Measurements from ENCODE around the gene SLC17A5. TPM values are rescaled to one million over a fixed set of nuclear protein-coding genes. Genes with fewer than 3 reads are reported as not detected.

Gene SLC17A5
- total and polyA plus RNA-seq, 9 of the 15 experiments (the other 6 are each of a cell fraction or from before 2014, with no cell fraction given): 1.3 to 7.2 (median 3.4) TPM

GRCh38 chr6:73636048-73636447 is 17.7 kb downstream of the SLC17A5 start:
- intact Hi-C loops (cut with micrococcal nuclease) (no loop called here), in situ Hi-C loops (cut with MboI) (no loop called here)
- Histone ChIP-seq H3K9me1 (ENCODE audit: control insufficient read depth, insufficient read depth, low read length) (no peaks in the 10 kb centered on the region), H3K4me2 (ENCODE audit: insufficient read depth, low read length) (no peak overlapping the region), H3K4me1 (replicated peaks in 1 of 2; ENCODE audit: control insufficient read depth in 2 of 2, insufficient read depth in 2 of 2, low read length in 2 of 2) (no peaks in the 10 kb centered on the region), H3K36me3 (ENCODE audit: control insufficient read depth, insufficient read depth, low read length) (peaks cover 2% of the 10 kb centered on the region; the same call in 1 of the 3 replicates), H2AFZ (ENCODE audit: low read depth, low read length) (no peak overlapping the region), H3K9me3 (replicated peaks; ENCODE audit: control insufficient read depth, insufficient read depth, low read depth, low read length) (no peaks in the 10 kb centered on the region), H3K9ac (ENCODE audit: insufficient read depth in 1 of 2, low read depth in 2 of 2, low read length in 2 of 2) (no peak overlapping the region), H4K20me1 (replicated peaks; ENCODE audit: control insufficient read depth, insufficient read depth, low read length) (no peaks in the 10 kb centered on the region), H3K27ac (ENCODE audit: extremely low read depth, low read depth, low read length) (no peak overlapping the region), H3K79me2 (ENCODE audit: control insufficient read depth, insufficient read depth, low read length) (no peaks in the 10 kb centered on the region), H3K4me3 (no peak overlapping the region), H3K27me3 (ENCODE audit: control insufficient read depth in 2 of 2, insufficient read depth in 2 of 2, low read length in 2 of 2) (no peaks in the 10 kb centered on the region)
- BruUV-seq (replicated peaks): no TSS peak
- FAIRE-seq: no peak
- ChIA-PET CTCF (ENCODE audit: low intra/inter-chr PET ratio) (no interaction called here), POLR2A (interaction anchor here (1.7 to 2.3 kb wide), 2 partner anchors 115 to 120 kb away, joined by 7 to 10 read pairs; partner anchors contain the start of gene EEF1A1)
- DNase-seq (ENCODE audit: extremely low read depth in 1 of 4, low spot score in 3 of 4): no peak
- ATAC-seq: no peak
- TF ChIP-seq ZKSCAN8 (CRISPR knock-in tag; IDR thresholded peaks at IDR 0.05): no peak
- TF ChIP-seq ZNF23 (CRISPR knock-in tag; IDR thresholded peaks at IDR 0.05): no peak
- no peak for TF ChIP-seq FOXM1 (IDR thresholded peaks at IDR 0.05; ENCODE audit: low read depth)
- no peak for TF ChIP-seq FOXM1 (CRISPR knock-in tag; IDR thresholded peaks at IDR 0.05; ENCODE audit: low read depth)
- no peak for TF ChIP-seq GABPB1 (CRISPR knock-in tag; IDR thresholded peaks at IDR 0.05)
- TF ChIP-seq SREBF1 (IDR thresholded peaks at IDR 0.05; ENCODE audit: borderline replicate concordance, low read depth, low read length): no peak
- no peak for TF ChIP-seq ZNF197 (CRISPR knock-in tag; IDR thresholded peaks at IDR 0.05; ENCODE audit: low read depth)
- TF ChIP-seq, protein P1, sequence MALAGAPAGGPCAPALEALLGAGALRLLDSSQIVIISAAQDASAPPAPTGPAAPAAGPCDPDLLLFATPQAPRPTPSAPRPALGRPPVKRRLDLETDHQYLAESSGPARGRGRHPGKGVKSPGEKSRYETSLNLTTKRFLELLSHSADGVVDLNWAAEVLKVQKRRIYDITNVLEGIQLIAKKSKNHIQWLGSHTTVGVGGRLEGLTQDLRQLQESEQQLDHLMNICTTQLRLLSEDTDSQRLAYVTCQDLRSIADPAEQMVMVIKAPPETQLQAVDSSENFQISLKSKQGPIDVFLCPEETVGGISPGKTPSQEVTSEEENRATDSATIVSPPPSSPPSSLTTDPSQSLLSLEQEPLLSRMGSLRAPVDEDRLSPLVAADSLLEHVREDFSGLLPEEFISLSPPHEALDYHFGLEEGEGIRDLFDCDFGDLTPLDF (CRISPR knock-in tag; IDR thresholded peaks at IDR 0.05): no peak
- TF ChIP-seq ZNF140 (CRISPR knock-in tag; IDR thresholded peaks at IDR 0.05): no peak
- TF ChIP-seq, protein P2, sequence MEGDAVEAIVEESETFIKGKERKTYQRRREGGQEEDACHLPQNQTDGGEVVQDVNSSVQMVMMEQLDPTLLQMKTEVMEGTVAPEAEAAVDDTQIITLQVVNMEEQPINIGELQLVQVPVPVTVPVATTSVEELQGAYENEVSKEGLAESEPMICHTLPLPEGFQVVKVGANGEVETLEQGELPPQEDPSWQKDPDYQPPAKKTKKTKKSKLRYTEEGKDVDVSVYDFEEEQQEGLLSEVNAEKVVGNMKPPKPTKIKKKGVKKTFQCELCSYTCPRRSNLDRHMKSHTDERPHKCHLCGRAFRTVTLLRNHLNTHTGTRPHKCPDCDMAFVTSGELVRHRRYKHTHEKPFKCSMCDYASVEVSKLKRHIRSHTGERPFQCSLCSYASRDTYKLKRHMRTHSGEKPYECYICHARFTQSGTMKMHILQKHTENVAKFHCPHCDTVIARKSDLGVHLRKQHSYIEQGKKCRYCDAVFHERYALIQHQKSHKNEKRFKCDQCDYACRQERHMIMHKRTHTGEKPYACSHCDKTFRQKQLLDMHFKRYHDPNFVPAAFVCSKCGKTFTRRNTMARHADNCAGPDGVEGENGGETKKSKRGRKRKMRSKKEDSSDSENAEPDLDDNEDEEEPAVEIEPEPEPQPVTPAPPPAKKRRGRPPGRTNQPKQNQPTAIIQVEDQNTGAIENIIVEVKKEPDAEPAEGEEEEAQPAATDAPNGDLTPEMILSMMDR (IDR thresholded peaks at IDR 0.05 in 2 of 3, conservative IDR thresholded peaks at IDR 0.05 in 1 of 3; ENCODE audit: insufficient read depth in 2 of 3, low read depth in 1 of 3, low read length in 3 of 3): no peak
- no peak for TF ChIP-seq ZFP91 (CRISPR knock-in tag; IDR thresholded peaks at IDR 0.05)
- no peak for TF ChIP-seq FOXJ2 (tag; IDR thresholded peaks at IDR 0.05)
- TF ChIP-seq RBM14 (IDR thresholded peaks at IDR 0.05; ENCODE audit: borderline replicate concordance, insufficient read depth, low read depth, low read length): no peak
- no peak for TF ChIP-seq KDM4B (IDR thresholded peaks at IDR 0.05; ENCODE audit: borderline replicate concordance in 2 of 2, low read depth in 1 of 2)
- no peak for TF ChIP-seq TEAD4 (IDR thresholded peaks at IDR 0.05; ENCODE audit: low read length)
- TF ChIP-seq TEAD4 (CRISPR knock-in tag; IDR thresholded peaks at IDR 0.05; ENCODE audit: borderline replicate concordance): no peak

All from K562 (cell line).